ENCODE measurements around the gene PIEZO2.

Gene PIEZO2

GRCh38 chr18:11054497-11054896 lies 94.9 kb downstream of the PIEZO2 start:
- no peak for DNase-seq (ENCODE audit: low spot score)
- Histone ChIP-seq H3K27ac (ENCODE audit: poor library complexity, severe bottlenecking) (no peak overlapping the region), H3K27me3 (ENCODE audit: insufficient read depth, poor library complexity, severe bottlenecking) (no peaks in the 10 kb centered on the region), H3K36me3 (ENCODE audit: low read depth) (no peaks in the 10 kb centered on the region), H3K4me3 (ENCODE audit: severe bottlenecking) (no peak overlapping the region), H3K4me1 (ENCODE audit: insufficient read depth, poor library complexity, severe bottlenecking) (no peaks in the 10 kb centered on the region), H3K9me3 (ENCODE audit: severe bottlenecking) (peaks cover 2% of the 10 kb centered on the region)
- no peak for ATAC-seq (ENCODE audit: low read depth)
- no peak for TF ChIP-seq CTCF (IDR thresholded peaks at IDR 0.05; ENCODE audit: poor library complexity, severe bottlenecking)

- Histone ChIP-seq H3K27me3 (ENCODE audit: insufficient read depth, poor library complexity, severe bottlenecking) (no peaks in the 10 kb centered on the region), H3K4me3 (ENCODE audit: severe bottlenecking) (no peak overlapping the region), H3K27ac (ENCODE audit: poor library complexity, severe bottlenecking) (no peak overlapping the region), H3K9me3 (ENCODE audit: severe bottlenecking) (peaks cover 2% of the 10 kb centered on the region), H3K4me1 (ENCODE audit: insufficient read depth, poor library complexity, severe bottlenecking) (no peaks in the 10 kb centered on the region), H3K36me3 (ENCODE audit: low read depth) (no peaks in the 10 kb centered on the region)
- DNase-seq (ENCODE audit: low spot score) (no peak), ATAC-seq (ENCODE audit: low read depth) (no peak)
- no peak for TF ChIP-seq CTCF (IDR thresholded peaks at IDR 0.05; ENCODE audit: poor library complexity, severe bottlenecking)
These were observed 96.1 kb downstream of the PIEZO2 start for GRCh38 chr18:11053293-11053692.

GRCh38 chr18:11052800-11053199 lies 96.6 kb downstream of the PIEZO2 start:
- peaks cover 2% of the 10 kb centered on the region for H3K9me3 ChIP-seq (ENCODE audit: severe bottlenecking)
- H3K27ac ChIP-seq (ENCODE audit: poor library complexity, severe bottlenecking): no peak overlapping the region
- ATAC-seq (ENCODE audit: low read depth): no peak; the same call in 2 of the 3 replicates
- no peak for DNase-seq (ENCODE audit: low spot score)
- TF ChIP-seq CTCF (IDR thresholded peaks at IDR 0.05; ENCODE audit: poor library complexity, severe bottlenecking): no peak
- H3K4me3 ChIP-seq (ENCODE audit: severe bottlenecking): no peak overlapping the region
- H3K36me3 ChIP-seq (ENCODE audit: low read depth): no peaks in the 10 kb centered on the region
- no peaks in the 10 kb centered on the region for H3K27me3 ChIP-seq (ENCODE audit: insufficient read depth, poor library complexity, severe bottlenecking)
- H3K4me1 ChIP-seq (ENCODE audit: insufficient read depth, poor library complexity, severe bottlenecking): no peaks in the 10 kb centered on the region

- no peak for ATAC-seq (ENCODE audit: low read depth)
- TF ChIP-seq CTCF (IDR thresholded peaks at IDR 0.05; ENCODE audit: poor library complexity, severe bottlenecking): no peak
- DNase-seq (ENCODE audit: low spot score): no peak
These were observed 97.9 kb downstream of the PIEZO2 start for GRCh38 chr18:11051462-11051861.

GRCh38 chr18:11050966-11051365 lies 98.4 kb downstream of the PIEZO2 start:
- DNase-seq (ENCODE audit: low spot score): no peak
- no peak for TF ChIP-seq CTCF (IDR thresholded peaks at IDR 0.05; ENCODE audit: poor library complexity, severe bottlenecking)
- no peak overlapping the region for H3K4me3 ChIP-seq (ENCODE audit: severe bottlenecking)
- H3K27ac ChIP-seq (ENCODE audit: poor library complexity, severe bottlenecking): no peak overlapping the region
- peaks cover 2% of the 10 kb centered on the region for H3K9me3 ChIP-seq (ENCODE audit: severe bottlenecking)
- no peak for ATAC-seq (ENCODE audit: low read depth)
- H3K27me3 ChIP-seq (ENCODE audit: insufficient read depth, poor library complexity, severe bottlenecking): no peaks in the 10 kb centered on the region
- no peaks in the 10 kb centered on the region for H3K4me1 ChIP-seq (ENCODE audit: insufficient read depth, poor library complexity, severe bottlenecking)
- H3K36me3 ChIP-seq (ENCODE audit: low read depth): no peaks in the 10 kb centered on the region

More at GRCh38 chr18:11051462-11051861, 97.9 kb downstream of the PIEZO2 start:
- peaks cover 2% of the 10 kb centered on the region for H3K9me3 ChIP-seq (ENCODE audit: severe bottlenecking)
- H3K27me3 ChIP-seq (ENCODE audit: insufficient read depth, poor library complexity, severe bottlenecking): no peaks in the 10 kb centered on the region
- no peaks in the 10 kb centered on the region for H3K4me1 ChIP-seq (ENCODE audit: insufficient read depth, poor library complexity, severe bottlenecking)
- H3K36me3 ChIP-seq (ENCODE audit: low read depth): no peaks in the 10 kb centered on the region
- no peak overlapping the region for H3K27ac ChIP-seq (ENCODE audit: poor library complexity, severe bottlenecking)
- H3K4me3 ChIP-seq (ENCODE audit: severe bottlenecking): no peak overlapping the region

Data from RWPE2 (cell line).